ENCODE data around the gene PPP1R15A. TPM values are rescaled to one million over a fixed set of nuclear protein-coding genes. Genes with fewer than 3 reads are reported as not detected.
"Not testable (repeated sequence)": the region's sequence is repeated elsewhere in the genome, so short reads cannot be mapped to it uniquely, and the experiment has no call there.

The PPP1R15A gene
- polyA plus RNA-seq, 3 donors = 35.1 to 45.2 (median 37.3) TPM

- peak; percentile 95 to 99 (median 99) for DNase-seq (ENCODE audit: extremely low read depth in 1 of 11, low read depth in 9 of 11, low spot score in 4 of 11)
These were observed 27.7 kb downstream of the PPP1R15A start, which contains the start of gene NUCB1 for GRCh38 chr19:48899781-48900476. TSS of gene NUCB1 (plus strand) at chr19:48900312. CDS start at chr19:48900797, 485 bp downstream.

DNA sequence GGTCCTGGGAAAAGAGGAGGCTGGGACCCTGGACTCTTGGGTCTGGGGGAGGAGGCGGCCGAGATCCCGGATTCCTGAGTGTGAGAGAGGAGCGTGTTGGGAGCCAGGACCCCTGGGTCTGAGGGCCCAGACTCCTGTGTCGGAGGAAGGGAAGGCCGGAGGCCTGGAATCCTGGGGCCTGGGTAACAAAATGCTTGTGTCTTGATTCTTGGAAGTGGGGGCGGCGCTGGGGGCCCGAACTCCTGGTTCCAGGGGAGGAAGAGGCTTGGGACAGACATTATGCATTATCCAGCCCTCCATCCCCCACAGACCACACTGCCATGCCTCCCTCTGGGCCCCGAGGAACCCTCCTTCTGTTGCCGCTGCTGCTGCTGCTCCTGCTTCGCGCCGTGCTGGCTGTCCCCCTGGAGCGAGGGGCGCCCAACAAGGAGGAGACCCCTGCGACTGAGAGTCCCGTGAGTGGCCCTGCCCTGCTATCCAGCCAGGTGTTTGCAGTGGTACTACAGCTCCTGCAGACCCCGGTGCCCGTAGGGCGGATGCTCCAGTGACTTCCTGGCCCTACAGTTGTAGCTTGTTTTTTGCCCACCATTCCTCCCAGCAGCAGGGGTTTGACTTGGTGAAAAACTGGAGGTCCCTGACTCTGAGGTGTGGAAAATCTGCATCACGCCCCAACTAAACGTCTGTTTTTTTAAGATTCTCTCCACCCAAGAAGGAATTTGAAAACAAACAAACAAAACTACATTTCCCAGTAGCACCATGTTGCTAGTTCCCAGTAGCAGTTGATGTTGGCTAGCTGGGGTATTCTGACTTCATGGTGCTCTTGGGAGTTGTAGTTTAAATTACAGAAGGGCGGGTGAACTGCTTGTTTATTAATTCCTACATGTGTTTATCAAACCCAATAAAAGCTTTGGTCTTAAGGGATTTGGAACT is 28.5 kb downstream of the PPP1R15A start:
- no peak for DNase-seq (ENCODE audit: extremely low read depth in 1 of 11, low read depth in 9 of 11, low spot score in 4 of 11)

DNA sequence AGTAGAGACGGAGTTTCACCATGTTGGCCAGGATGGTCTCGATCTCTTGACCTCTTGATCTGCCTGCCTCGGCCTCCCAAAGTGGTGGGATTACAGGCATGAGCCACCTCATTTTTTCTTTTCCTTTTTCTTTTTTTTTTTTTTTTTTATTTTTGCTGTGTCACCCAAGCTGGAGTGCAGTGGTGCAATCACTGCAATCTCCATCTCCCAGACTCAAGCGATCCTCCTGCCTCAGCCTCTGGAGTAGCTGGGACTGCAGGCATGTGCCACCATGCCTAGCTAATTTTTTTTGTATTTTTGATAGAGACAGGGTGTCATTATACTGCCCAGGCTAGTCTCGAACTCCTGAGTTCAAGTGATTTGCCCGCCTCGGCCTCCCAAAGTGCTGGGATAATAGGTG is 30.1 kb downstream of the PPP1R15A start:
- not testable (repeated sequence) for DNase-seq (ENCODE audit: extremely low read depth in 1 of 11, low read depth in 9 of 11, low spot score in 4 of 11)

DNA sequence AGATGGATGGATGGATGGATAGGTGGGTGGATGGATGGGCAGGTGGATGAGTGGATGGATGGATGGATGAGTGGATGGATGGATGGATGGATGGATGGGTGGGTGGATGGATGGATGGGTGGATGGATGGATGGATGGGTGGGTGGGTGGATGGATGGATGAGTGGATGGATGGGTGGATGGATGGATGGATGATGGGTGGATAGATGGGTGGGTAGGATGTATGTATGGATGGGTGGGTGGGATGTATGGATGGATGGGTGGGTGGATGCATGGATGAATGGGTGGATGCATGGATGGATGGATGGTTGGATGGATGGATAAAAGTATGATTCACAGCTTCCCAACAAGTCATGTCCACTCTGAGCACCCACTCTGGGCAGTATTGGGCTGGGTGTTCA is 31.6 kb downstream of the PPP1R15A start:
- not testable (repeated sequence) for DNase-seq (ENCODE audit: extremely low read depth in 1 of 11, low read depth in 9 of 11, low spot score in 4 of 11)

GRCh38 chr19:48905664-48906063 is 33.4 kb downstream of the PPP1R15A start:
- DNase-seq (ENCODE audit: extremely low read depth in 1 of 11, low read depth in 9 of 11, low spot score in 4 of 11) = no peak

DNA sequence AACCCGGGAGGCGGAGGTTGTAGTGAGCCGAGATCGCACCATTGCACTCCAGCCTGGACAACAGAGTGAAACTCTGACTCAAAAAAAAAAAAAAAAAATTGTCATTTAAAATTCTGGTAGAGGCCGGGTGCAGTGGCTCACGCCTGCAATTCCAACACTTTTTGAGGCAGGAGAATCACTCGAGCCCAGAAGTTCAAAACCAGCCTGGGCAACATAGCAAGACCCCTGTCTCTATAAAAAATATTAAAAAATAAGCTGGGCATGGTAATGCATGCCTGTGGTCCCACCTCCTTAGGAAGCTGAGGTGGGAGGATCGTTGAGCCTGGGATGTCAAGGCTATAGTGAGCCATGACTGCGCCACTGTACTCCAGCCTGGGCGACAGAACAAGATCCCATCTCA is 34.1 kb downstream of the PPP1R15A start:
- DNase-seq (ENCODE audit: extremely low read depth in 1 of 11, low read depth in 9 of 11, low spot score in 4 of 11) = no peak

DNA sequence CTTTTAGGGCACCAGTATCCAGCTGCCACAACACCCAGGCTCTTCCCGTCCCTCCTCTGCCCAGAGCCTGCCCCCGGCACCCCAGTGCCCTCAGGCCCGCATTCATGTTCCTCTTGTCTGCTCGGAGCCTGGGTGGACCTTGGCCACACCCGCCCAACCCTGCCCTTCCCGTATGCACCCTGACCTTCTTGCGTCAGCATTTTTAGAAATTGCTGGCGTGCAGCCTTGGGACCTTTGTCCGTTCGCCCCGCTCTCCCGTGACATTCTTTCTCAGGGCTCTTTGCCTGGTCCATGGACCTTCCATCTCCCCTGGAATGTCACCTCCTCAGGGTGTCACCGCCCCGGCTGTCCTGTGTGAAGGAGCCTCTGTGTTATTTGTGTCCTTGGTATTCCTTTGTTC is 35.5 kb downstream of the PPP1R15A start:
- peak in 1 of 11 donors; percentile 37 for DNase-seq (ENCODE audit: extremely low read depth in 1 of 11, low read depth in 9 of 11, low spot score in 4 of 11)

DNA sequence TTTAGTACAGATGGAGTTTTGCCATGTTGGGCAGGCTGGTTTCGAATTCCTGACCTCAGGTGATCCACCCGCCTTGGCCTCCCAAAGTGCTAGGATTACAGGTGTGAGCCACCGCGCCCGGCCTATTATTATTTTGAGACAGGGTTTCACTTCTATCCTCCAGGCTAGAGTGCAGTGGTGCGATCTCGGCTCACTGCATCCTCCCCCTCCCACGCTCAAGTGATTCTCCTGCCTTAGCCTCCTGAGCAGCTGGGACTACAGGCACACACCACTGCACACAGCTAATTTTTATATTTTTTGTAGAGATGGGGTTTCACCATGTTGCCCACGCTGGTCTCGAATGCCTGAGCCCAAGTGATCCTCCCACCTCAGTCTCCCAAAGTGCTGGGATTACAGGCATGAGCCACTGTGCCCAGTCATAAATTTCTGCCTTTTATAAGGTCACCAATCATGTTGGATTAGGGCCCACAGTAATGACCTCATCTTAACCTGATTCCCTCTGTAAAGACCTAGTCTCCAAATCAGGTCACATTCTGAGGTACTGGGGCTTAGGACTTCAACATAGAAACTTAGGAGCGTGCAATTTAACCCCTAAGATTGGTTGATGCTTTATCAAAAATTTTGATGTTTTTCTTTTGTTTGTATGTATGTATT is 37.3 kb downstream of the PPP1R15A start:
- DNase-seq (ENCODE audit: extremely low read depth in 1 of 11, low read depth in 9 of 11, low spot score in 4 of 11) = not testable (repeated sequence)

- no peak for DNase-seq (ENCODE audit: extremely low read depth in 1 of 11, low read depth in 9 of 11, low spot score in 4 of 11)
These were observed 38.6 kb downstream of the PPP1R15A start for GRCh38 chr19:48910803-48911202.

- no peak for DNase-seq (ENCODE audit: extremely low read depth in 1 of 11, low read depth in 9 of 11, low spot score in 4 of 11)
These were observed 41.1 kb downstream of the PPP1R15A start for GRCh38 chr19:48913114-48913889.

DNA sequence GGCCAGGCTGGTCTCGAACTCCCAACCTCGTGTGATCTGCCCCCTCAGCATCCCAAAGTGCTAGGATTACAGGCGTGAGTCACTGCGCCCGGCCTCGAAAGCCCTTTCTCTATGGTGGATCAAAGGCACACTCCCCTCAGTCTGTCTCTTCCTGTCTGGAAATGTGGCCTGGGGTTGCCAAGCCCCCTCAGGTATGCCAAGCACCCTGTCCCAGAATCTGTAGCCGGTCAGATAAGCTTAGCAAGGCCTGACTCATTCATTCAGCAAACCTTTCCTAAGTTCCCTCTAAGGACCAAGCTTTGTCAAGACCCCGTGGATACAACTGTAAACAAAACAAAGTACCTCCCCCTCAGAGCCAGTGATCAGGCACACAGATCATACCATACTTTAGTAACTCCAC is 42.0 kb downstream of the PPP1R15A start:
- DNase-seq (ENCODE audit: extremely low read depth in 1 of 11, low read depth in 9 of 11, low spot score in 4 of 11) = no peak

GRCh38 chr19:48915757-48916156 is 43.5 kb downstream of the PPP1R15A start:
- DNase-seq (ENCODE audit: extremely low read depth in 1 of 11, low read depth in 9 of 11, low spot score in 4 of 11) = no peak

DNA sequence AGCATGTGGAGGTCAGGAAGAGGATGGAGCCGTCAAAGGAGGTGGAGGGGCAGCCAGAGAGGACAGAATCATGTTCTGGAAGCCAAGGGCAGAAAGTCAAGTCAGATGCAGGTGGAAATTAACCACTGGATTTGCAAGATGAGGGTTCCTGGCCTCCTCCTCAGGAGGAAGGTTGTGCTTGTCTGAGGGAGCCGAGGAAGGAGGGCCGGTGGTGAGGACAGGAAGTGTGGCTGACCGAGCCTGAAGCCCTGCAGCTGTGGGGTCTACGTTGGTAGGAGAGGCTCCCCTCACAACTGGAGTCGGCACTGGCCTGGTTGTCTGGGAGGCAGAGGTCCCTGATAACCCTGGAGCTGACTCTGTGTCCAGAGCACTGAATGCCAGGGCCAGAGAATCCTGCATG is 45.9 kb downstream of the PPP1R15A start:
- no peak for DNase-seq (ENCODE audit: extremely low read depth in 1 of 11, low read depth in 9 of 11, low spot score in 4 of 11)

- peak in 1 of 11 donors; percentile 15 for DNase-seq (ENCODE audit: extremely low read depth in 1 of 11, low read depth in 9 of 11, low spot score in 4 of 11)
These were observed 46.6 kb downstream of the PPP1R15A start for GRCh38 chr19:48918801-48919247.

GRCh38 chr19:48919271-48919670 is 47.0 kb downstream of the PPP1R15A start:
- DNase-seq (ENCODE audit: extremely low read depth in 1 of 11, low read depth in 9 of 11, low spot score in 4 of 11) = not testable (repeated sequence)

DNA sequence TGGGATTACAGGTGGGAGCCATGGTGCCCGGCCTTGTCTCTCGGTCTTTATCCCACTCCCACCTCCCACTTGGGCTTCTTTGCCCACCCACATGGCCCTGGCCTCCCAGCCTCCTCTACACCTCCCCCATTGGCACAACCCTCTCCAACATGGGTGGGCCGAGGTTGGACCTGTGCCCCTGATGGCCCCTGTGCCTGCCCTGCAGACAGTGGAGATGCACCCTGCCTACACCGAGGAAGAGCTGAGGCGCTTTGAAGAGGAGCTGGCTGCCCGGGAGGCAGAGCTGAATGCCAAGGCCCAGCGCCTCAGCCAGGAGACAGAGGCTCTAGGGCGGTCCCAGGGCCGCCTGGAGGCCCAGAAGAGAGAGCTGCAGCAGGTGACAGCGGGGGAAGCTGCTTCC is 48.7 kb downstream of the PPP1R15A start:
- no peak for DNase-seq (ENCODE audit: extremely low read depth in 1 of 11, low read depth in 9 of 11, low spot score in 4 of 11)

GRCh38 chr19:48921721-48922500 is 49.7 kb downstream of the PPP1R15A start:
- DNase-seq (ENCODE audit: extremely low read depth in 1 of 11, low read depth in 9 of 11, low spot score in 4 of 11) = no peak

Data from renal cortex interstitium (tissue), 11 donors.